B cell (primary cell): ENCODE measurements around the gene PKIG. TPM values are rescaled to one million over a fixed set of nuclear protein-coding genes. Genes with fewer than 3 reads are reported as not detected.

Experiments
- ATAC-seq: fragments of 200-7000 bp; cut with Tn5 transposase; one replicate; pipeline ENCODE4 v1.10.0; 2021; ENCODE audit warnings: low read depth, mild to moderate bottlenecking, moderate number of reproducible peaks, moderate library complexity
- CTCF ChIA-PET: fragments of 350-600 bp; sonication (Branson Sonifier 250); formaldehyde crosslinking; loops from one replicate; lab custom pipeline; 2021; ENCODE audit warnings: antibody characterized with exemption, inconsistent platforms; lab: Charles Lee
- POLR2A ChIA-PET: fragments of 350-600 bp; sonication (Branson Sonifier 250); formaldehyde crosslinking; loops from one replicate; lab custom pipeline; 2021; ENCODE audit warnings: antibody characterized with exemption; lab: Charles Lee
- DNase-seq: peaks from one replicate; pipeline ENCODE4 v3.0.0; 2013
- H2AFZ ChIP-seq: 2 replicates; pipeline ENCODE4 v1.6.1; 2012; ENCODE audit warnings: mild to moderate bottlenecking, low read depth, low read length; ENCODE audit not compliant: insufficient read depth, poor library complexity, severe bottlenecking
- H3K27ac ChIP-seq, 2 donors: 1 replicate in 1 of 2; 2 replicates in 1 of 2; pipeline ENCODE4 v1.5.1; 2012 to 2013; ENCODE audit warnings: low read length in 2 of 2, mild to moderate bottlenecking in 2 of 2, moderate library complexity in 1 of 2
- H3K27me3 ChIP-seq, 4 experiments: fragments of 200-600 bp in 1 of 4; sonication (generic) in 1 of 4; replicated peaks in 1 of 4; 1 replicate in 2 of 4; 2 replicates in 2 of 4; pipeline versions ENCODE4 v1.6.1 to v1.7.0; 2013 to 2016; ENCODE audit warnings: low read length in 3 of 4, mild to moderate bottlenecking in 2 of 4, mixed read lengths in 1 of 4, moderate library complexity in 1 of 4; ENCODE audit not compliant: insufficient read depth in 4 of 4, control insufficient read depth in 3 of 4; ENCODE audit errors: control extremely low read depth in 1 of 4
- H3K36me3 ChIP-seq, 2 experiments: replicated peaks in 1 of 2; 1 replicate in 1 of 2; 2 replicates in 1 of 2; pipeline versions ENCODE4 v1.6.1 to v1.7.1; 2013; ENCODE audit warnings: low read length in 1 of 2; ENCODE audit not compliant: insufficient read depth in 2 of 2, control insufficient read depth in 1 of 2; ENCODE audit errors: control extremely low read depth in 1 of 2, extremely low read depth in 1 of 2
- H3K4me1 ChIP-seq, 2 donors: fragments of 200-600 bp in 1 of 2; sonication (generic) in 1 of 2; 1 replicate in 1 of 2; 2 replicates in 1 of 2; pipeline versions ENCODE4 v1.5.1 to v1.6.1; 2013 to 2017; ENCODE audit warnings: low read length in 2 of 2; ENCODE audit not compliant: control insufficient read depth in 2 of 2, insufficient read depth in 2 of 2
- H3K4me2 ChIP-seq: replicated peaks from 2 replicates; pipeline ENCODE3; 2012; ENCODE audit warnings: mild to moderate bottlenecking, low read depth, low read length; ENCODE audit not compliant: poor library complexity, severe bottlenecking
- H3K4me3 ChIP-seq, 5 experiments: fragments of 200-600 bp in 1 of 5; sonication (generic) in 1 of 5; 1 replicate in 3 of 5; 2 replicates in 2 of 5; pipeline versions ENCODE4 v1.5.1 to v1.7.0; 2011 to 2016; ENCODE audit warnings: low read length in 4 of 5, mild to moderate bottlenecking in 4 of 5, low read depth in 2 of 5, control low read depth in 1 of 5, moderate library complexity in 1 of 5; ENCODE audit not compliant: insufficient read depth in 1 of 5; ENCODE audit errors: control extremely low read depth in 1 of 5, extremely low read depth in 1 of 5
- H3K79me2 ChIP-seq: fragments of 200-600 bp; sonication (generic); one replicate; pipeline ENCODE4 v1.6.0; 2016; ENCODE audit warnings: low read length; ENCODE audit not compliant: control insufficient read depth, insufficient read depth
- H3K9ac ChIP-seq: fragments of 200-600 bp; sonication (generic); 2 replicates; pipeline ENCODE4 v1.6.1; 2017; ENCODE audit warnings: mild to moderate bottlenecking, low read length, moderate library complexity
- H3K9me3 ChIP-seq, 3 donors: one replicate each; pipeline versions ENCODE4 v1.6.1 to v1.7.1; 2013; ENCODE audit warnings: low read length in 2 of 3; ENCODE audit not compliant: control insufficient read depth in 2 of 3, insufficient read depth in 1 of 3; ENCODE audit errors: control extremely low read depth in 1 of 3
- H4K20me1 ChIP-seq: 2 replicates; pipeline ENCODE4 v1.6.0; 2012; ENCODE audit warnings: mild to moderate bottlenecking, low read length; ENCODE audit not compliant: insufficient read depth, control insufficient read depth, poor library complexity, severe bottlenecking
- H3K27ac Mint-ChIP-seq: one replicate; pipeline ENCODE4 v1.8.0; 2021; ENCODE audit warnings: mixed read lengths
- H3K27me3 Mint-ChIP-seq: one replicate; pipeline ENCODE4 v1.8.0; 2021; ENCODE audit warnings: mixed read lengths
- H3K4me1 Mint-ChIP-seq: one replicate; pipeline ENCODE4 v1.8.0; 2021; ENCODE audit warnings: mixed read lengths
- H3K4me3 Mint-ChIP-seq: one replicate; pipeline ENCODE4 v1.8.0; 2021; ENCODE audit warnings: mixed read lengths
- H3K9me3 Mint-ChIP-seq: one replicate; pipeline ENCODE4 v1.8.0; 2022; ENCODE audit warnings: mixed read lengths; ENCODE audit not compliant: insufficient read depth
- CTCF ChIP-seq: fragments of 200-600 bp; IDR thresholded peaks from one replicate; pipeline ENCODE4 v1.8.0; 2022; ENCODE audit warnings: antibody characterized with exemption, mild to moderate bottlenecking
- EZH2 ChIP-seq: IDR thresholded peaks from 2 replicates; pipeline ENCODE4 v1.6.1; 2012; ENCODE audit warnings: borderline replicate concordance, low read depth, mild to moderate bottlenecking, moderate library complexity, low read length; ENCODE audit not compliant: insufficient read depth, poor library complexity, severe bottlenecking
- WGBS: methylation state at CpG from one replicate; pipeline ENCODE4 v1.1.5; 2013; ENCODE audit warnings: missing lambda C conversion rate; ENCODE audit not compliant: insufficient coverage; 5-methylcytosine and 5-hydroxymethylcytosine counted together
- intact Hi-C: fragments of 100-400 bp; cut with micrococcal nuclease; formaldehyde crosslinking; loops from one replicate; pipeline ENCODE4 v1.10.0; 2022
- polyA plus RNA-seq: library from polyadenylated mRNA; depleted of rRNA; stranded (reverse); fragments of >200 nt; gene quantifications from 2 replicates; pipeline ENCODE4 v1.2.3, GENCODE V29; 2012
- total RNA-seq, 2 donors: library from RNA; stranded (reverse); fragments of 120-200 nt in 1 of 2; gene quantifications; 1 replicate in 1 of 2; 2 replicates in 1 of 2; pipeline versions ENCODE4 v1.2.3 to v1.2.4, GENCODE V29; 2013 to 2022

The PKIG gene
- total and polyA plus RNA-seq, 2 donors (not counting 1 experiment from before 2014, with no cell fraction given), result 128 to 168 TPM

- 0% methylated on average over 1 of the region's 3 CpGs for WGBS
- ChIA-PET CTCF (interaction anchor here (0.7 to 15.8 kb wide), 3 partner anchors 12 to 87 kb away, joined by 3 to 772 read pairs (median 49); partner anchors contain the start of gene PKIG), POLR2A (interaction anchor here (0.7 to 2.5 kb wide), 3 partner anchors 10 to 74 kb away, joined by 3 to 16 read pairs (median 9); no protein-coding TSS in a partner anchor)
- Histone ChIP-seq H2AFZ (no peak overlapping the region), H3K27ac (peak overlapping the region; percentile 60 to 88), H4K20me1 (peaks cover 7% of the 10 kb centered on the region), H3K4me3 (peak overlapping the region in 1 of 5 experiments; percentile 30), H3K9me3 (no peaks in the 10 kb centered on the region), H3K79me2 (peaks cover 100% of the 10 kb centered on the region), H3K36me3 (peaks cover 2 to 49% of the 10 kb centered on the region in 2 experiments), H3K4me2 (peak overlapping the region; percentile 64), H3K27me3 (no peaks in the 10 kb centered on the region), H3K4me1 (peaks cover 94 to 100% of the 10 kb centered on the region in 2 donors), H3K9ac (peak overlapping the region; percentile 8)
- TF ChIP-seq EZH2 (no peak), CTCF (no peak)
- intact Hi-C loops, result no loop called here
- DNase-seq (no peak), ATAC-seq (peak; percentile 29)
- no peaks in the 10 kb centered on the region for H3K9me3 Mint-ChIP-seq
- no peaks in the 10 kb centered on the region for H3K27me3 Mint-ChIP-seq
- peaks cover 92% of the 10 kb centered on the region for H3K4me1 Mint-ChIP-seq
- H3K27ac Mint-ChIP-seq, result peak overlapping the region; percentile 97
- H3K4me3 Mint-ChIP-seq, result peak overlapping the region; percentile 75
Observed at GRCh38 chr20:44596876-44597275, 14.5 kb downstream of the PKIG start.

GRCh38 chr20:44597516-44597915, 15.1 kb downstream of the PKIG start:
- intact Hi-C loops, result no loop called here
- peaks cover 94 to 100% of the 10 kb centered on the region in 2 donors for H3K4me1 ChIP-seq
- Mint-ChIP-seq H3K27ac (peak overlapping the region; percentile 97), H3K4me1 (peaks cover 91% of the 10 kb centered on the region), H3K4me3 (peak overlapping the region; percentile 75), H3K9me3 (no peaks in the 10 kb centered on the region), H3K27me3 (no peaks in the 10 kb centered on the region)
- H2AFZ ChIP-seq, result peak overlapping the region; percentile 25
- H4K20me1 ChIP-seq, result peaks cover 7% of the 10 kb centered on the region
- peaks cover 100% of the 10 kb centered on the region for H3K79me2 ChIP-seq
- no peaks in the 10 kb centered on the region for H3K9me3 ChIP-seq
- peak overlapping the region in 1 of 5 experiments; percentile 39 for H3K4me3 ChIP-seq
- DNase-seq (no peak), ATAC-seq (no peak)
- POLR2A ChIA-PET, result interaction anchor here (0.7 to 2.5 kb wide), 5 partner anchors 11 to 75 kb away, joined by 3 to 16 read pairs (median 9); partner anchors contain the start of gene PKIG
- peak overlapping the region; percentile 60 to 88 for H3K27ac ChIP-seq
- peak overlapping the region; percentile 64 for H3K4me2 ChIP-seq
- peak overlapping the region; percentile 39 for H3K9ac ChIP-seq
- no peaks in the 10 kb centered on the region for H3K27me3 ChIP-seq
- peaks cover 2 to 42% of the 10 kb centered on the region in 2 experiments for H3K36me3 ChIP-seq
- no CpG with 5 or more reads among the region's 4 CpGs for WGBS
- CTCF ChIA-PET, result interaction anchor here (0.9 to 15.8 kb wide), 5 partner anchors 12 to 122 kb away, joined by 3 to 772 read pairs (median 3); partner anchors contain the start of genes PKIG and TTPAL
- TF ChIP-seq EZH2, result no peak
- TF ChIP-seq CTCF, result no peak
